ENCODE data around the gene CUL4A. TPM values are rescaled to one million over a fixed set of nuclear protein-coding genes. Genes with fewer than 3 reads are reported as not detected.

The CUL4A gene
- total RNA-seq, 4 donors from 2014 or later = 232 to 319 (median 234) TPM

GRCh38 chr13:113176822-113177221, 32.6 kb upstream of the CUL4A start:
- H3K27ac ChIP-seq = no peak overlapping the region
- peaks cover 6 to 73% of the 10 kb centered on the region in 2 donors for H3K36me3 ChIP-seq
- in situ Hi-C loops (cut with MboI; ENCODE audit: low sequenced_read_pairs in 4 of 4) = no loop called here
- DNase-seq (no peak), ATAC-seq (no peak)
- intact Hi-C loops (cut with DNase I; ENCODE audit: low total_unique reads) = no loop called here
- TF ChIP-seq POLR2A (IDR thresholded peaks at IDR 0.05) = no peak
- TF ChIP-seq CTCF (IDR thresholded peaks at IDR 0.05 in 4 of 5, conservative IDR thresholded peaks at IDR 0.05 in 1 of 5) = no peak
- H3K4me1 ChIP-seq = no peaks in the 10 kb centered on the region
- no peaks in the 10 kb centered on the region for H3K27me3 ChIP-seq
- H3K4me3 ChIP-seq = no peak overlapping the region
- no peaks in the 10 kb centered on the region for H3K9me3 ChIP-seq

- no peak for TF ChIP-seq CTCF (IDR thresholded peaks at IDR 0.05 in 4 of 5, conservative IDR thresholded peaks at IDR 0.05 in 1 of 5)
- TF ChIP-seq POLR2A (IDR thresholded peaks at IDR 0.05) = no peak
- no peak for DNase-seq
- Histone ChIP-seq H3K4me3 (no peak overlapping the region), H3K36me3 (peaks cover 6 to 83% of the 10 kb centered on the region in 2 donors), H3K4me1 (no peaks in the 10 kb centered on the region), H3K9me3 (no peaks in the 10 kb centered on the region), H3K27ac (no peak overlapping the region), H3K27me3 (no peaks in the 10 kb centered on the region)
- intact Hi-C loops (cut with DNase I; ENCODE audit: low total_unique reads) = no loop called here
- ATAC-seq = no peak
- in situ Hi-C loops (cut with MboI; ENCODE audit: low sequenced_read_pairs in 4 of 4) = no loop called here
Measured at GRCh38 chr13:113178070-113178895, 31.1 kb upstream of the CUL4A start.

GRCh38 chr13:113178896-113179167, 30.6 kb upstream of the CUL4A start:
- ATAC-seq (no peak), DNase-seq (no peak)
- no peaks in the 10 kb centered on the region for H3K4me1 ChIP-seq
- TF ChIP-seq POLR2A (IDR thresholded peaks at IDR 0.05) = no peak
- TF ChIP-seq CTCF (IDR thresholded peaks at IDR 0.05 in 4 of 5, conservative IDR thresholded peaks at IDR 0.05 in 1 of 5) = no peak
- intact Hi-C loops (cut with DNase I; ENCODE audit: low total_unique reads) = no loop called here
- H3K36me3 ChIP-seq = peaks cover 6 to 89% of the 10 kb centered on the region in 2 donors
- no peaks in the 10 kb centered on the region for H3K9me3 ChIP-seq
- H3K4me3 ChIP-seq = no peak overlapping the region
- H3K27ac ChIP-seq = no peak overlapping the region
- in situ Hi-C loops (cut with MboI; ENCODE audit: low sequenced_read_pairs in 4 of 4) = no loop called here
- no peaks in the 10 kb centered on the region for H3K27me3 ChIP-seq

GRCh38 chr13:113179374-113180230, 29.8 kb upstream of the CUL4A start:
- Histone ChIP-seq H3K4me1 (no peaks in the 10 kb centered on the region), H3K27ac (no peak overlapping the region), H3K36me3 (peaks cover 6 to 93% of the 10 kb centered on the region in 2 donors), H3K4me3 (no peak overlapping the region), H3K9me3 (no peaks in the 10 kb centered on the region), H3K27me3 (no peaks in the 10 kb centered on the region)
- in situ Hi-C loops (cut with MboI; ENCODE audit: low sequenced_read_pairs in 4 of 4) = no loop called here
- intact Hi-C loops (cut with DNase I; ENCODE audit: low total_unique reads) = no loop called here
- no peak for ATAC-seq
- no peak for DNase-seq
- TF ChIP-seq POLR2A (IDR thresholded peaks at IDR 0.05) = no peak
- TF ChIP-seq CTCF (IDR thresholded peaks at IDR 0.05 in 4 of 5, conservative IDR thresholded peaks at IDR 0.05 in 1 of 5) = no peak
